BJ (cell line): ENCODE measurements around the gene RAB6A. TPM values are rescaled to one million over a fixed set of nuclear protein-coding genes. Genes with fewer than 3 reads are reported as not detected.
"Not testable (repeated sequence)": the region's sequence is repeated elsewhere in the genome, so short reads cannot be mapped to it uniquely, and the experiment has no call there.

ENCODE experiments used
- CTCF ChIA-PET: fragments of 350-600 bp; formaldehyde crosslinking; extraction: SDS; loops from one replicate; lab custom pipeline; 2021; ENCODE audit warnings: antibody characterized with exemption, inconsistent platforms; lab: Yijun Ruan, JAX
- POLR2A ChIA-PET: fragments of 300-600 bp; sonication (Branson Sonifier 250); formaldehyde crosslinking; extraction: SDS; loops from one replicate; lab custom pipeline; 2021; ENCODE audit warnings: antibody characterized with exemption; lab: Charles Lee
- DNase-seq: peaks from one replicate; pipeline ENCODE4 v3.0.0-alpha.2; 2011; ENCODE audit warnings: low read depth
- H3K27me3 ChIP-seq: 2 replicates; pipeline ENCODE4 v1.6.0; 2011; ENCODE audit warnings: low read length; ENCODE audit not compliant: control insufficient read depth, insufficient read depth
- H3K36me3 ChIP-seq: 2 replicates; pipeline ENCODE4 v1.5.1; 2011; ENCODE audit warnings: low read length; ENCODE audit not compliant: control insufficient read depth, insufficient read depth
- H3K4me3 ChIP-seq: 2 replicates; pipeline ENCODE4 v1.5.1; 2011; ENCODE audit warnings: low read depth, mild to moderate bottlenecking, control low read depth, low read length
- polyA plus RNA-seq: library from polyadenylated mRNA; depleted of rRNA; stranded (reverse); fragments of >200 nt; gene quantifications from 2 replicates; pipeline ENCODE4 v1.2.3, GENCODE V29; 2011
- TF ChIP-seq, protein P1 (sequence below): IDR thresholded peaks from 2 replicates; pipeline ENCODE4 v1.5.1; 2011; ENCODE audit warnings: low read depth, mild to moderate bottlenecking, control low read depth, inconsistent platforms, low read length, moderate library complexity; ENCODE audit not compliant: insufficient read depth

RAB6A gene
- polyA plus RNA-seq, 1 experiment, result 73.5 TPM

DNA sequence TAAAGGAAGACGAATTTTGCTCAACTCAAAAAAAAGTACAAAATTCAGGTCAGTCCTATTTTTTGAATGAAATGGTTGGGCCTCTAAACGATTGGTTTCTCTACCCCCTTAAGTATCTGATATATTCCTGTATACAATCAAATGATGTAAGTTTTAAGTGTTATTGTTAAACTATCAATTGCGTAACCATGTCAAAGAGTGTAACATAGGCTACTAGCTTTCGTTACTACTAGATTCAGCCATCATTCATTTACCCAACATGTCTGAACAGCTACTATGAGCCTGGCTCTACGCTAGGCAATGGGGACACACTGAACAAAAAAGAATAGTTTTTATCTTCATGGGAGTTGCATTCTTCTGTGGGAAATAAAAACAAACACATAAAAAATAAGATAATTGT lies 3.3 kb downstream of the RAB6A start:
- H3K27me3 ChIP-seq, result no peaks in the 10 kb centered on the region
- H3K4me3 ChIP-seq, result no peak overlapping the region
- TF ChIP-seq, protein P1, sequence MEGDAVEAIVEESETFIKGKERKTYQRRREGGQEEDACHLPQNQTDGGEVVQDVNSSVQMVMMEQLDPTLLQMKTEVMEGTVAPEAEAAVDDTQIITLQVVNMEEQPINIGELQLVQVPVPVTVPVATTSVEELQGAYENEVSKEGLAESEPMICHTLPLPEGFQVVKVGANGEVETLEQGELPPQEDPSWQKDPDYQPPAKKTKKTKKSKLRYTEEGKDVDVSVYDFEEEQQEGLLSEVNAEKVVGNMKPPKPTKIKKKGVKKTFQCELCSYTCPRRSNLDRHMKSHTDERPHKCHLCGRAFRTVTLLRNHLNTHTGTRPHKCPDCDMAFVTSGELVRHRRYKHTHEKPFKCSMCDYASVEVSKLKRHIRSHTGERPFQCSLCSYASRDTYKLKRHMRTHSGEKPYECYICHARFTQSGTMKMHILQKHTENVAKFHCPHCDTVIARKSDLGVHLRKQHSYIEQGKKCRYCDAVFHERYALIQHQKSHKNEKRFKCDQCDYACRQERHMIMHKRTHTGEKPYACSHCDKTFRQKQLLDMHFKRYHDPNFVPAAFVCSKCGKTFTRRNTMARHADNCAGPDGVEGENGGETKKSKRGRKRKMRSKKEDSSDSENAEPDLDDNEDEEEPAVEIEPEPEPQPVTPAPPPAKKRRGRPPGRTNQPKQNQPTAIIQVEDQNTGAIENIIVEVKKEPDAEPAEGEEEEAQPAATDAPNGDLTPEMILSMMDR, result no peak
- DNase-seq, result no peak
- POLR2A ChIA-PET, result interaction anchor here (0.7 kb wide), 1 partner anchor 1127 kb away, joined by 3 read pairs; no protein-coding TSS in a partner anchor
- peaks cover 2% of the 10 kb centered on the region for H3K36me3 ChIP-seq
- CTCF ChIA-PET, result interaction anchor here (1.0 kb wide), 1 partner anchor 22 kb away, joined by 3 read pairs; no protein-coding TSS in a partner anchor

DNA sequence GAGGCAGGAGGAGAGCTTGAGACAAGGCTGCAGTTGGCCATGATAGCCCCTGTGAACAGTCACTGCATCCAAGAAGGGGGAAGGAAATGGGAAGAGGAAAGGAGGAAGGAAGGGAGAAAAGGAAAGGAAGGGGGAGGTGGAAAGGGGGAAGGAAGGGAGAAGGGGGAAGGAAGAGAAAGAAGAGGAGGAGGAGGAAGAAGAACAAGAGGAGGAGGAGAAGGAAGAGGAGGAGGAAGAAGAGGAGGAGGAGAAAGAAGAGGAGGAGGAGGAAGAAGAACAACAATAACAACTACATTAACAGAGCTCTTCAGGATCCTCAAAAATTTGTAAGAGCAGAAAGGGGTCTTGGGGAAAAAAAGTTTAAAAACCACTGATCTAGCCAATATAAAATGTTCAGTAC lies 5.2 kb downstream of the RAB6A start:
- ChIA-PET CTCF (interaction anchor here (0.7 kb wide), 1 partner anchor 317 kb away, joined by 3 read pairs; no protein-coding TSS in a partner anchor), POLR2A (no interaction called here)
- no peak for DNase-seq
- H3K36me3 ChIP-seq, result peaks cover 2% of the 10 kb centered on the region
- TF ChIP-seq, protein P1, result no peak
- no peaks in the 10 kb centered on the region for H3K27me3 ChIP-seq
- no peak overlapping the region for H3K4me3 ChIP-seq

DNA sequence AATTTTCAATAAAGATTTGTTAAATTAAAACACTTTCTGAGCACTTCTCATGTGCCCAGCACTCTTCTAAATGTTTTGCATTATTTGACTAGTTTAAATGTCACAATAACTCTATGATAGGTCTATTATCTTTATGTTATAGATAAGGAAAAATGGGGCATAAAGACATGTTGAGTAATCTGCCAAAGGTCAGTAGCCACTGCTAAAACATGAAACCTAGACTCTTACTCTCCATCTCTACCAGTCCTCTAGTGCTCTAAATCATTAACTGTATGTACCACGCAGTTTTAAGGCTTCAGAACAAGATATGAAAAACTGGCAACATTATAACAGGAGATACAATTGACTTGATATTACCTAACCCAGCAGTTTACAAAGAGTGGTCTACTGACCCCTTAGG lies 6.9 kb downstream of the RAB6A start:
- TF ChIP-seq, protein P1, result no peak
- Histone ChIP-seq H3K27me3 (no peaks in the 10 kb centered on the region), H3K4me3 (no peak overlapping the region), H3K36me3 (peaks cover 2% of the 10 kb centered on the region)
- POLR2A ChIA-PET, result no interaction called here
- DNase-seq, result no peak
- CTCF ChIA-PET, result no interaction called here

DNA sequence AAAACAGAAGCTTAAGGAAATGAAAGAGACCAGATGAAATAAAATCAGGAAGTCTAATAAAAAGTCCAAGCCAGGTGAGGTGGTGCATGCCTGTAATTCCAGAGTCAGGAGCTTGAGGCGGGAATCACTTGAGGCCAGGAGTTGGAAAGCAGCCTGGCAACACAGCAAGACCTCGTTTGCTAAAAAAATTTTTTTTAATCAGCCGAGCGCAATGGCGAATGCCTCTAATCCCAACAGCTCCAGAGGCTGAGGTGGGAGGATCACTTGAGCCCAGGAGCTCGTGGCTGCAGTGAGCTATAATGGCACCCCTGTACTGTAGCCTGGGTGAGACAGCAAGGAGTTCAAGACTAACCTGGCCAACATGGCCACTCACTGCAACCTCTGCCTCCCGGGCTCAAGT lies 8.0 kb downstream of the RAB6A start:
- CTCF ChIA-PET, result no interaction called here
- POLR2A ChIA-PET, result interaction anchor here (0.6 kb wide), 1 partner anchor 28 kb away, joined by 8 read pairs; no protein-coding TSS in a partner anchor
- no peak for DNase-seq

DNA sequence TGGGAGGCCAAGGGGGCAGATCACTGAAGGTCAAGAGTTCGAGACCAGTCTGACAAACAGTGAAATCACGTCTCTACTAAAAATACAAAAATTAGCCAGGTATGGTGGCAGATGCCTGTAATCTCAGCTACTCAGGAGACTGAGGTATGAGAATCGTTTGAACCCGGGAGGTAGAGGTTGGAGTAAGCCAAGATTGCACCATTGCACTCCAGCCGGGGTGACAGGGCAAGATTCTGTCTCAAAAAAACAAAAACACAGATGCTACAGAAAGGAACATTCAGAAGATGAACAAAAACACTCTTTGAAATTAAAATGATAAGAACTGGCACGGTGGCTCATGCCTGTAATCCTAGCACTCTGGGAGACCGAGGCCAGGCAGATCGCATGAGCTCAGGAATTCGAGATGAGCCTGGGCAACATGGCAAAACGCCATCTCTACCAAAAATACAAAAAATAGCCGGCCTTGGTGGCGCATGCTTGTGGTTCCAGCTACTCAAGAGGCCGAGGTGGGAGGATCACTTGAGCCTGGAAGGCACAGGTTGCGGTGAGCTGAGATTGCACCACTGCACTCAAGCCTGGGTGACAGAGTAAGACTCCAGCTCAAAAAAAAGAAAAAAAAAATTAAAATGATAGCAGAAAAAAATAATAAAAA lies 8.5 kb downstream of the RAB6A start:
- POLR2A ChIA-PET, result interaction anchor here (0.6 kb wide), 1 partner anchor 27 kb away, joined by 8 read pairs; no protein-coding TSS in a partner anchor
- Histone ChIP-seq H3K4me3 (no peak overlapping the region), H3K27me3 (no peaks in the 10 kb centered on the region), H3K36me3 (peaks cover 2% of the 10 kb centered on the region)
- CTCF ChIA-PET, result no interaction called here
- TF ChIP-seq, protein P1, result no peak
- DNase-seq, result no peak

More for the DNA sequence above, 8.0 kb downstream of the RAB6A start:
- Histone ChIP-seq H3K27me3 (no peaks in the 10 kb centered on the region), H3K36me3 (peaks cover 2% of the 10 kb centered on the region), H3K4me3 (no peak overlapping the region)
- TF ChIP-seq, protein P1, result no peak

DNA sequence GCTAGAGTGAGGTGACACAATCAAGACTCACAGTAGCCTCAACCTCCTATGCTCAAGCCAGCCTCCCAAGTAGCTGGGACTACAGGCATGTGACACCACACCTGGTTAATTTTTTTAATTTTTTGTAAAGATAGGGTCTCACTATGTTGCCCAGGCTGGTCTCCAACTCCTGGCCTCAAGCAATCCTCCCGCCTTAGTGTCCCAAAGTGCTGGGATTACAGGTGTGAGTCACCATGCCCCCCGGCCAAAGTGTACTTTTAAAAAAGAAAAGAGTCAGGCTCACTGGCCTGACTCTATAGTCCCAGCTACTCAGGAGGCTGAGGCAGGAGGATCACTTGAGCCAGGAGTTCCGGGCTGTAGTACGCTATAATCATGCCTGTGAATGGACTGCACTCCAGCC lies 10.0 kb downstream of the RAB6A start:
- POLR2A ChIA-PET, H3K4me3 ChIP-seq, H3K27me3 ChIP-seq, H3K36me3 ChIP-seq, DNase-seq: not testable (repeated sequence)
- CTCF ChIA-PET, result interaction anchor here (0.6 kb wide), 1 partner anchor 191 kb away, joined by 3 read pairs; no protein-coding TSS in a partner anchor
